Activated CD4-positive, alpha-beta T cell treated with anti-CD3 and anti-CD28 coated beads, Interleukin-2, amount 50 U/mL, for 16 hours (primary cell): ENCODE measurements around the gene HOXA9.

Source experiments
- DNase-seq: peaks from one replicate; pipeline ENCODE4 v3.0.0-alpha.2; 2020

HOXA9 gene

DNA sequence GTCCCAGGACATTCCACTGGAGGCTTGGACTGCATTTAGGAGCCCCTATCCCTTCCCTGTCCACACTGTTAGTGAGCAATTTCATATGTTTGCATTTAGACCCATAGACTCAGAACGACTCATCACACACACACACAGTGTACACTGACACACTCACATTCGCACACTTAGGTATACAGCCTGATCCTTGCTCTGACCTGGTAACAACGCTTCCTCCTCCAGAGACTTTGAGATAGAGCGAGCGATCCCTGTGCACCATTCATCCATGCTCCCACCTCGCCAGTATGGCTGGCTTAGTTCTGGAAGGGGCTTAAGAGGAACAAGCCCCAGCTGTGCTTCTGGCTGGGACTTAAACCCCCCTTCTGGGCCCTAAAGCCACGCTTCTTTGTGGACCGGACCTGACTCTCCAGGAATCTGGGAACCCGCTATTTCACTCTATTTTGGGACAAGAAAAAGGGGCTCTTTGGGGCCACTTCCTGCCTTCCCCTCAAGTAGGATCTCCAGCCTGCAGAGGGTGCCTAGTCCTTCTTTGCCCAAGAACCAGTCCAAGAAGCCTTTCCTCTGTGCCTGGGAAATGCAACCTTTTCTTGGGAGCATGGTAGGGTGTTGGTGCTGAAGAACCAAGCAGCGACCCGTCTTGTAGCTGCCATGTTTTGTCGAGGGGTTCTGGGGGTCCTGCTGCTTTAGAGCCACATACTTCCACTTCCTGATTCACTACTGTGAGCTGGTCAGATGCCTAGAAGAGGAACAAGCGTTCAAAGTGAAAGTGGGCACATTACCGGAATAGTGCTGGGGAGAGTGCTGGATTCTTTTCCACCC, 35.6 kb upstream of the HOXA9 start:
- no peak for DNase-seq

DNA sequence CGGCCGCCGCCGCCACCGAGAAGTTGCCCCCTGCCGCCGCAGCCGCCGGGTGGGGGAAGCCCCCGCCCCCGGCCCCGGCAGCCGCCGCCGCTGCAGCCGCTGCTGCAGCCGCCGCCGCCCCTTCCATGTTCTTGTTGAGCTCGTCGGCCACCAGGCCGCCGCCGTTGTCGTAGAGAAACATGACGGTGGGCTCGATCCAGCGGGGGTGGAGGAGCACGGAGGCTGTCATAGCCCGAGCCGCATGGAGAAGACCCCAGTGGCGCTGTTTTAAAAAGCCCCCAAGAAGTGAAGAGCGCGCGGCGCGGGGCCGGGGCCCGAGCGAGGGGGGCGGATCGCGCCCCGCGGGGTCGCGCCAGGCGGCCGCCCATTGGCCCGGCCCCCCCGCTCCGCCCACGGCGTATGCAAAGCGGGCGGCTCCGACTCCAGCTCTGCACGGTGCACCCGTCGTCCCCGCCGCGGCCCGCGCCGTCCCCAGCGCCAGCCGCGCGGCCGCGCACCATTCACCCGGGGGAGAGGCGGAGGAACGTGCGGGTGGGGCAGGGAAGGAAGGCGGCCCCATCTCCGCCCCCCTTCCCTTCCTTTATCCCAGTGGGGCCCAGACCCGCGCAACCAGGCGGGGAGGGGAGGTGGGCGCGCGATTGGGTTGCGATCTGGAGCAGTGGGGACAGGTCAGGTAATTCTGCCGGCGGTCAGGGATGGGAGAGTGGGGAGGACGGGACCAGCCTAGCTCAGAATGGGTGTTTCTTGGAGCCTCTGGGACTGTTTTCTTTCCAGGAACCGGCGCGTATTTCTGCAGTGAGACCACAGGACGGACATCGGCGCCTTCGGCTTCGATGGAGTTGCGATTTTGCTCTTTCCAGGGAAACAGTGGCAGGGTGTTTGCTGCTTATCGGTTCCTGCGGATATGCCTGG, 34.8 kb upstream of the HOXA9 start, which contains the start of gene HOXA13:
TSS of gene HOXA13 (minus strand) at position 243 of the 912 bp plus-strand sequence. CDS start at position 229, 14 bp downstream.
- DNase-seq = no peak

DNA sequence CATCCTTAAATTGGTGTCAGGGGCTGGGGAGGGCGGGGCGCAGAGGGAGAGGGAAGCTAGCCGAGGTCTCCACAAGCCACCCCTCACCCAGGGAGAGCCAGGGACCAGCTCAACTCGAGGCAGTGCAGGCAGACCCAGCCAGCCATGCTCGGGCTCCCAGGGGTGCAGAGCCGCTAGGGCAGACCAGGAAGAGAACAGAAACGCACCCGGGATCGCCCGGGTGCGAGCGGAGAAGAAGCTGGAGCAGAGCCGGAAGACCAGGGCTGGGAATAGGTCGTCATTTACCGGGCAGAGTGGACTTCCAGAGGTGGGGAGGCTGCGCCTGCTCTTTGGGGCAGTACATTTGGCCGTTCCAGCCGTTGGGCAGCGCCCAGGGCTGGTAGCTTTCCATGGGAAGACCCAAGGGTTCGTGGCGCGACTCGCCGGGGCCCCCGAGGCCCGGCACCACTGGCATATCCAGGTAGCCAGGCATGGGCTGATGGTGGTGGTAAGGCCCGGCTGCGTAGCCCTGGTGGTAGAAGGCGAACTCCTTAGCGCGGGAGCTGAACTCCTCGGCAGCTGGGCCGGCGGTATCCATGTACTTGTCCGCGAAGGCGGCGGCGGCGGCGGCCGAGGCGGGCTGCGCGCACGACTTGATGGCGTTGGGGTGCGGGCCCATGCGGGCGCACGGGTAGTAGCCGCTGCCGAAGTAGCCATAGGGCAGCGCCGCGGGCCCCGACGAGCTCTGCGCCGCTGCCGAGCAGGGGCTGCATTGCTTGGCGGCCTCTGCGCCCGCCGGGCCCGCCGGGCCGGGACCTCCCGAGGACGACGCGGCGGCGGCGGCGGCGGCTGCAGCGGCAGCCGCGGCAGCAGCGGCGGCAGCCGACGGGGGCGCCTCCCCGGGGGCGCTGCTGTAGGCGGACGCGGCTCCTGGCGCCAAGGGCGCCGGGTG, 33.8 kb upstream of the HOXA9 start:
- DNase-seq = no peak

- DNase-seq = no peak
These were observed 33.0 kb upstream of the HOXA9 start for GRCh38 chr7:27198138-27198841.

DNA sequence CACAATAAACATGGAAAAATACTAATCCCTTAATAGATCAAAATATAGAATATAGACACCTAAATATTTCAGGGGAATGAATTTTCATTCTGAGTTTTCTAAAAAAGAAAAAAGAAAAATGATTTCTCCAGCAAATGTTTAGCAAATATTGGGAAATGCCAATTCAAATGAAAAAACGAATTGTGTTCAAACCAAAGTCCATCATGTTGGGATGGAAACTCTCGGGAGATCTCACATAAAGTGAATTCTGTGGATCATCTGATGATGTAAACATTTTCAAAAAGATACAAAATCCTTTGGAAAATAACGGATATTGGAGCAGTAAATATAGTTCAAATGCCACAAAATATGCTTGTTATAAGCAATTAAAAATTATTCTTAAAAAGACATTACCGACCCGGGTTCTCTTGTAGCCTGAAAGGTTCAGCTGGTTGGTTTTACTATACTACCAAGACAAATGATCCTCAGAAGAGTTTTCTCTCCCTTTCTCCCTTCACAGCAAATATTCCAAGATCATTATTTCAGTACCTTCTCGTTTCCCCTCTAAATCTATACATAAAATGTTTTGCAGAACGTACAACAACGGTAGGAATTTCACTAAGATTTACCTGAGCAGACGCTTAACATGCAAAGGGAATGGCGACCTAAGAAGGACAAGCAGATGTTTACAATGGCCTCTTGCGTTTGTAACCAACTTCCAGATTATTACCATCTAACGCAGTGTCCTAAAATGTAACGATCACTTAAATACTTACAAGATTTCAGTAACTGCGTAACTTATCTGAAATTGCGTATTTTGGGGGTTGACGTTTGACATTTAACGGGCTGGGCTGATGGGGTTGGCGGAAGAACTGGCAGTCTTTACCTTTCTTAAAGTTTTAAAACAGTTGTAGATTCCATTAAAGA, 32.1 kb upstream of the HOXA9 start:
- DNase-seq = no peak

DNA sequence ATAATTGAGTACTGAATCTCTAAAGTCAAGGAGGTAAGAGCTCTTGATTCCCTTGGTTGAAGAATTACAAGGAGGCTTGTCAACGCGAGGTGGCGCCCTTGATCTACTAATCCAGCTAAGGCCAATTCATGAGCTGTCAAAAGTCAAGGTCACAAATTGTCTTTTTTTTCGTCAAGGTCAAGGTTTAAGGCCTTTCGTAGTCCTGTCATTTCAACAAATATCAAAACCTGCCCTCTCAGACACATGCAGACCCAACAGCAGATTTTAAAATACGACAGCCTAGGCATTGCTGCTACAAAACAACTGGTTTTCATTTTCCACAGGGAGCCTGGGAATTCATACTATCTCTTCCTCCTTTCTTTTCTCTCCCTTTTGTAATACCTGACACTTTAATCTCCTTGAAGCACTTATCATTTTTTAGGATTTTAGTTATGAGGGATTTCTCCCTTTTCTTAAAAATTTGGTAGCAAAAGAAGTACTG, 31.0 kb upstream of the HOXA9 start:
- DNase-seq = peak; percentile 77

- DNase-seq = no peak
These were observed 29.5 kb upstream of the HOXA9 start for GRCh38 chr7:27194686-27195379.

DNA sequence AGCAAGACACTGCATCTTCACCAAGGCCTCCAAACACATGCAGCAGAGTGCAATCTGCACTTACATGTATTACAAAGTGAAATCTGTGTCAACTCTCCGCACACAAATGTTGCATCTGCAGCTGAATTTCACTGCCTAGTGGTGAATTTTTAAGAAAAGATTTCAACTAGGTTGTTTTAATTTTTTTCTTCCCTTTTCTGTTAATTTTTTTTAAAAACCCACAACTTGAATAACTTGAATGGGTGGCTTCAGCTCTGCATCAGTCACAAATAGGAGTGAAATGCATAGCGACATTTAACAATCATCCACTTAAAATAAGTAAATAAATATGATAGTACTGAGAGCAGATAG, 28.6 kb upstream of the HOXA9 start:
- no peak for DNase-seq

- DNase-seq = no peak
These were observed 28.1 kb upstream of the HOXA9 start for GRCh38 chr7:27193335-27194001.

- DNase-seq = no peak
These were observed 27.4 kb upstream of the HOXA9 start for GRCh38 chr7:27192546-27193334.

GRCh38 chr7:27191833-27192545, 26.7 kb upstream of the HOXA9 start:
- no peak for DNase-seq

DNA sequence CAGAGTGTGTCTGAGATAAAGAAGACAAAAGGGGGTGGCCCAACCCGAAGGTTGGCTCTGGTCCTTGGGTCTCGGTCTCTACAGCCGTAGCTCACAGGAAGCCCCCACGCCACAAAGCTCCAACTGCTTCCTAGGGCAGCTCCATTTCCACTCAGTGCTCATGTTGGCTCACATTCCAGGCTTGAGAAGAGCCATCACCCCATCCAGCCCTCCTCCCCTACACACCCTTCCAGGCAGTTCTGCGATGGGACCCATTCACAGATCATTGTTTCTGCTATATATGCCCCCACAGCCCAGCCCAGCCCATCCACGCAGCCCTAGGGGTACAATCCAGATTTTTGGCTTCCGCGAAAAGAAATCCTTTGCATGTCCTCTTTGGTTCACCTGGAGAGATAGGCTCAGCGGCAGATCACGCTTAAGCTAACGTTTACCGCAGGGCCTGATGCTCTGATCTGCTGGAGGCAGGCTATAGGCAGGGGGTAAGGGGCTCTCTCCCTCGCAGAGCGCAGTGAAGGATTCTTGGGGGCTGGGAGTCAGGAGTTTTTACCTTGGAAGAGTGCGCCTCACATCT, 25.9 kb upstream of the HOXA9 start:
- no peak for DNase-seq

DNA sequence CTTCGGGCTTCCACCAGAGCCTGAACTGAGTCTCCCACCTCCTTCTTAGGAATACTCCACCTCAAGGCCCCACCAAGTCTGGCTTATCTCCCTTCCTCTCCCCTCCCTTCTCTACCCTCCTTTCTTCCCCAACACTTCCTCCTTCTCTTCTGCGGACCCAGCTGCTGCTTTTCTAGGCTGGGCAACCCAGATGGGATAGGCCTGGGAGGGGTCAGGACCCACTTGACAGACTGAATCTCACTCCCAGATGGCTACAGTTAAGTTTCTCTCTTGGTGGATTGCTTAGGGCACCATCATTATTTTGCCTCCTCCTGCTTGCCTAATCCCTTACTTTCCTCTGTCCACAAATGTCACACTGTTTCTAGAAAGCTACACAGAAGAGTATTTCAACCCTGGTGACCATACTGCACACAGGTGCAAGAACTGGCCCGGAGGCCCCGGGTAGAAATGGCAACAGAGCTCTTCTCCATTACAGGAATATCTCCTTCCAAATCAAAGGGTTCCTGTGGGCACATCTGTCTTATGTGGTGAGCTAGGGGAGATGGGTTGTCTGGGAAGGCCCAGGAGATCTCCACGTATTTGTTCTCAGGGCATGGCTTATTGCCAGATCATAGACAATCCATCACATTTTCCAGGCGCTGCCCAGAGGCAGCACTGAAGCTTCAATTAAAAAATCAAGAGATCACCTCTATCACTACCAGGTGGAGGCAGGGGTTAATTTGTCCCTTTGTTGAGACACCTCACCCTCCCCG, 24.8 kb upstream of the HOXA9 start:
- DNase-seq = no peak

- DNase-seq = no peak
These were observed 24.1 kb upstream of the HOXA9 start for GRCh38 chr7:27189295-27189996.

GRCh38 chr7:27188386-27189294, 23.3 kb upstream of the HOXA9 start:
- DNase-seq = no peak
